ENCODE results near the gene MFN1. TPM values are rescaled to one million over a fixed set of nuclear protein-coding genes. Genes with fewer than 3 reads are reported as not detected.

MFN1 gene
- total RNA-seq, 4 donors from 2014 or later: 42.2 to 51.7 (median 47.2) TPM

DNA sequence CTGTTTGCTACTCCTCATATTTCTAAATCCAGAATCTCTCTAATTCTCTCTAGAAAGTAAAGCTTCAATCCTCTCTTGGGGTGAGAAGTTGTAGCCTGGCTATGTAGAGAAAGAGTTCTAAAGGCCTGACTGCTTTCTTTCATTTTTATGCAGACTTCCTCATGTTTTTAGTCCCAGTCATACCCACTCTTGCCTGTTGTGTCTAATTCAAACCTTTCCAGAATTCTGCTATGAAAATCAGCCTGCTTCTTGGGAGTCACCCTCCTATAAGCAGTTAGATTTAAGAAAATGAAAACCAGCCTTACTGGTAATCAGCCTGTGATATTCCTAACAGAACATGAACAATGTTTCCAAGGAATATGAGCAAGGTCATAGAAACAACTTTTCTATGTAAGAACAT, 39.5 kb upstream of the MFN1 start:
- no peak for TF ChIP-seq CTCF (IDR thresholded peaks at IDR 0.05; ENCODE audit: low read depth)

DNA sequence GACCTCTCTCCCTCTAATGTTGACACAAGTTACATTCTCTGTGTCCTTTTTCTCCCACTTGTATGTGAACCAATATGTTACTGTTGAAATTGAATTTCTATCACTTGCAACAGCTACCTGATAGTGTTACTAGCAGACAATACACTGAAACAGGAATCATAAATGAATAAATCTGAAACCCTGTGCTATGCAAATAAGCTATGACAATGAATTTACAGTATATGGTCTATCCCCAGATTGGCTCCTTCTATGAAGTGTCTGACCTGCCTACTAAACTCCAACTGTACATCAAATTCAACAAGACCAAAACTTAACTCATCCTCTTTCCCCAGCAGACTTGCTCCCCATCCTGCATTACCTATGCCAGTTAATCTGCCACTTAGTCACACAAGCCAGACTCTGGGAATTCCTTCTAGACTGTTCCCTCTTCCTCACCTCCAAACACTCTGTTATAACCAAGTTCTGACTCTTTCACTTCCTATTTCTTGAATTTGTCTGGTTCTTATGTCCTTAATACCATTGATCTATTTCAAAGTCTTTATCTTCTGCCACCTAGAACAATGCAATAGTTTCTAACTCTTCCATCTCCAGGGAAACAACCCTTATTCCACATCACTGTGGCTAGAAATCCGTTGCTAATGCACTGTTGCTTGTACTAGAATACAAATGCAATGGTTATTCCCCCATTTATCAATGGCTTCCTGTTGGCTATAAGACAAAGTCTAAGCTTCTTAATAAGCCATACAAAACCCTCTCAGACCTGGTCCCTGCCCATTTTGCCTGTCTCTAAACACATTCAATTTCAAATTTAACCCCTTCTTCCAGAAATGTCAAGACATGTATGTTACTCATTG, 38.1 kb upstream of the MFN1 start:
- TF ChIP-seq CTCF (IDR thresholded peaks at IDR 0.05; ENCODE audit: low read depth): no peak

- TF ChIP-seq CTCF (IDR thresholded peaks at IDR 0.05; ENCODE audit: low read depth): no peak
These were observed 28.6 kb upstream of the MFN1 start for GRCh38 chr3:179318876-179319275.

GRCh38 chr3:179321668-179322285, 25.7 kb upstream of the MFN1 start:
- TF ChIP-seq CTCF (IDR thresholded peaks at IDR 0.05; ENCODE audit: low read depth): no peak

- TF ChIP-seq CTCF (IDR thresholded peaks at IDR 0.05; ENCODE audit: low read depth): no peak
These were observed 25.0 kb upstream of the MFN1 start, which contains the start of gene ZNF639 for GRCh38 chr3:179322286-179323196. TSS of gene ZNF639 (plus strand) at chr3:179323031. CDS start at chr3:179328294, 5,263 bp downstream.

DNA sequence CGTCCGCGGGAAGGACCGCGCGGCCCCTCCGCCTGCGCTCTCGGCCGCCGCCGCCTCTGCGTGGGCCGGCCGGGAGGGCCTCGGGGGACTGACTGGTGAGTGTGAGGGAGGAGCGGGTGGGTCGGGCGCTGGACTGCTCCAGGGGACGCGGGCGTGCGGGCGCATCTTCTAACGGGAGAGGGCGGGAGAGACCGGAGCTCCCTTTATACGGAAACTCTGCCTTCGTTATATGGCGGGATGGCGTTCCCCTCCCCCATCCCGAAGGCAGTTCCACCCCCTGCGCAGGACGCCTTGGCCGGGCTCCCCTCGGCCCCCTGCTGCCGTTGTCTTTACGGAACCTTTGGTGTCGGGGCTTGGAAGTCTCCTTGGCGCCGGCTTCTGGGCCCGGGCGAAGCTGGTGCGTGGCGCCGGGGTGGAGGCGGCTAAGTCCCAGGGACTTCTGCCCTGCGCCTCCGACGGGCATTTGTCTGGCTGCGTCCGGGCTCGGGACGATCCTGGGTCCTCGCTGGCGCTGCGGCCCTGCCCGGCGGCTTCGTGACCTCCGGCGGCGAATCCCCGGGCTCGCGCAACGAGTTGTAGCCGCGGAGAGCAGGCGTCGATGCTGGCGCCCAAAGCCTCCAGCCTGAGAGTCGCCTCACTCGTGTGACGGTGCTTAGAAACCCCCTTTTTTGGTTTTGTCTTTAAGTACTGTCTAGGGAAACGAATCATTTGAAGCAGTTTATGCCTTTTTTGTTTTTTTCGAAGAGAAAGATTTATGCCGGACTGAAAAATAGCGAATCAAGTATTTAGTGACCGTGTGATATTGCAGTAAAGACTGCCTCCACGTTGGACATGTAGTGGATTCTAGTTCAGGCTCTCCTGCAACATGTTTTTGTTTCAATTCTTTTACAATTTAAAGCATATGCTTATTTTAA, 24.1 kb upstream of the MFN1 start:
- no peak for TF ChIP-seq CTCF (IDR thresholded peaks at IDR 0.05; ENCODE audit: low read depth)
